Stimulated activated CD4-positive, alpha-beta T cell treated with anti-CD3 and anti-CD28 coated beads, Interleukin-4, amount 100 ng/mL, for 24 hours (primary cell): ENCODE data around the gene VSTM2L.

Source experiments
- DNase-seq: peaks from one replicate; pipeline ENCODE4 v3.0.0-alpha.2; 2020

VSTM2L gene

GRCh38 chr20:37991157-37991866, 88.4 kb downstream of the VSTM2L start:
- no peak for DNase-seq

- DNase-seq = no peak
Measured at GRCh38 chr20:37991908-37992307, 89.0 kb downstream of the VSTM2L start.

- peak; percentile 10 for DNase-seq
Measured at GRCh38 chr20:37992802-37993409, 90.0 kb downstream of the VSTM2L start.

GRCh38 chr20:37994512-37994911, 91.6 kb downstream of the VSTM2L start:
- DNase-seq = no peak
